HEK293T (cell line): ENCODE measurements around the gene PPFIA3.

Experiments used
- CTCF ChIA-PET: fragments of 350-600 bp; formaldehyde crosslinking; extraction: SDS; loops from one replicate; lab custom pipeline; 2021; ENCODE audit warnings: antibody characterized with exemption, inconsistent platforms; lab: Yijun Ruan, JAX
- POLR2A ChIA-PET: fragments of 350-600 bp; formaldehyde crosslinking; extraction: SDS; loops from one replicate; lab custom pipeline; 2020; ENCODE audit warnings: antibody characterized with exemption, inconsistent platforms; lab: Yijun Ruan, JAX
- DNase-seq: peaks from one replicate; pipeline ENCODE4 v3.0.0; 2012; ENCODE audit warnings: mixed read lengths; ENCODE audit errors: extremely low spot score
- ARNT ChIP-seq: fragments of 450-650 bp; IDR thresholded peaks from 2 replicates; pipeline ENCODE4 v1.6.1; 2017; ENCODE audit warnings: mild to moderate bottlenecking
- BHLHE40 ChIP-seq: fragments of 450-650 bp; IDR thresholded peaks from 2 replicates; pipeline ENCODE4 v1.6.1; 2016; ENCODE audit warnings: mild to moderate bottlenecking, moderate library complexity, borderline replicate concordance
- CTBP1 ChIP-seq: fragments of 450-650 bp; IDR thresholded peaks from 2 replicates; pipeline ENCODE4 v1.6.1; 2016; ENCODE audit warnings: borderline replicate concordance
- ELF4 ChIP-seq: fragments of 450-650 bp; IDR thresholded peaks from 2 replicates; pipeline ENCODE4 v1.6.1; 2017; ENCODE audit warnings: antibody characterized with exemption
- FOXA1 ChIP-seq: fragments of 450-650 bp; IDR thresholded peaks from 2 replicates; pipeline ENCODE4 v1.6.1; 2016; ENCODE audit warnings: mild to moderate bottlenecking
- FOXK2 ChIP-seq: fragments of 450-650 bp; IDR thresholded peaks from 2 replicates; pipeline ENCODE4 v1.6.1; 2016; ENCODE audit warnings: mild to moderate bottlenecking
- FOXM1 ChIP-seq: fragments of 450-650 bp; IDR thresholded peaks from 2 replicates; pipeline ENCODE4 v1.6.1; 2017; ENCODE audit warnings: mild to moderate bottlenecking, borderline replicate concordance
- HDGF ChIP-seq: fragments of 450-650 bp; IDR thresholded peaks from 2 replicates; pipeline ENCODE4 v1.6.1; 2017; ENCODE audit warnings: antibody characterized with exemption, borderline replicate concordance
- L3MBTL2 ChIP-seq: fragments of 450-650 bp; conservative IDR thresholded peaks from 2 replicates; pipeline ENCODE4 v1.6.1; 2016; ENCODE audit warnings: mild to moderate bottlenecking
- LEF1 ChIP-seq: fragments of 450-650 bp; IDR thresholded peaks from 2 replicates; pipeline ENCODE4 v1.6.1; 2017; ENCODE audit warnings: mild to moderate bottlenecking, borderline replicate concordance
- NFRKB ChIP-seq: fragments of 450-650 bp; IDR thresholded peaks from 2 replicates; pipeline ENCODE4 v1.6.1; 2016; ENCODE audit warnings: mild to moderate bottlenecking, moderate library complexity
- PKNOX1 ChIP-seq: fragments of 450-650 bp; IDR thresholded peaks from 2 replicates; pipeline ENCODE4 v1.6.1; 2016
- SP1 ChIP-seq: fragments of 450-650 bp; IDR thresholded peaks from 2 replicates; pipeline ENCODE4 v1.6.1; 2017
- SUZ12 ChIP-seq: fragments of 450-650 bp; IDR thresholded peaks from 2 replicates; pipeline ENCODE4 v1.6.1; 2016; ENCODE audit warnings: mild to moderate bottlenecking
- TARDBP ChIP-seq: fragments of 450-650 bp; IDR thresholded peaks from 2 replicates; pipeline ENCODE4 v1.6.1; 2016
- ZNF384 ChIP-seq: fragments of 450-650 bp; IDR thresholded peaks from 2 replicates; pipeline ENCODE4 v1.6.1; 2016

The PPFIA3 gene

GRCh38 chr19:49101160-49101559 lies 18.2 kb upstream of the PPFIA3 start:
- TF ChIP-seq ZNF384 (no peak), HDGF (no peak), FOXM1 (no peak), ARNT (no peak), SP1 (no peak), PKNOX1 (no peak), L3MBTL2 (no peak), ELF4 (no peak), TARDBP (no peak), FOXK2 (no peak), SUZ12 (no peak), CTBP1 (no peak), LEF1 (no peak), FOXA1 (no peak)
- CTCF ChIA-PET, result no interaction called here
- DNase-seq, result no peak
- POLR2A ChIA-PET, result interaction anchor here (0.8 kb wide), 1 partner anchor 12 kb away, joined by 3 read pairs; no protein-coding TSS in a partner anchor

GRCh38 chr19:49102303-49102702 lies 17.0 kb upstream of the PPFIA3 start:
- POLR2A ChIA-PET, result no interaction called here
- CTCF ChIA-PET, result no interaction called here
- TF ChIP-seq FOXA1 (no peak), BHLHE40 (no peak), ARNT (no peak), PKNOX1 (no peak), HDGF (no peak), SUZ12 (no peak), ZNF384 (no peak), ELF4 (no peak), TARDBP (no peak), FOXM1 (no peak)
- DNase-seq, result no peak

DNA sequence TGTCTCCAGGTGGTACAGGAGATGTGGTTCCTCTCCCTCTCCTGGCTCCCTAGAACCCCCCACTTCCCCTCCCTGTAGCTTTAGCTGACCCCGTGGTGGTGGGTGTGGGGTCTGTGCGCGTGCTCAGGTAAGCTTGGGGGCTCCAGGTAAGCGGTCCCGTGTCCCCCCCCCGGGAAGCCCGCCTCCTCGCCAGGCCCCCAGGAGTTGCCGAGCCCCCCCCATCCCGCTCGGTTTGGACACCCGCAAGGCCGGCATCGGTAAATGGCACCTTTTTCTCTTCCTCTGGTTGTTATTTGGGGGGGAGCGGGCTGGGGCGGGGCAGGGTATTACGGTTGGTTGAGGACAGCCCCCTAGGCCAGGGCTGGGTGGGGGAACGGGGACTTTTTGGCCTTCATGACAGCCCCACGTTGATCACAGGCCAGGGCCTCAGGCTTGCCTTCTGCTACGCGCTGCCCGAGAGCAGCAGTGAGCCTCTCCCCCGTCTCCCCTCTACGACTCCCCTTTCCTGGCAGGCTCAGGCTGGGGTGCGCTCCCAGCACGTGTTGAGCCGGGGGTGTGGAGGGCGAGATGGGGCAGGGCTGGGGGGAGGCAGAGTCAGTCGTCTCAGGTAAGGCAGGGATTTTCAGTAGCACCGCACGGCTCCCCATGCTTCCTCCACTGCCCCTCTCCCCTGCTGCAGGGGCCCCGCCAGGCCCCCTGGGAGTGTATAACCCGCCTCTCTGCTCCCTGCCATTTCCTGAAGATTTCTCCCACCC lies 15.8 kb upstream of the PPFIA3 start:
- TF ChIP-seq SUZ12 (no peak), HDGF (no peak), LEF1 (no peak), FOXM1 (no peak), L3MBTL2 (no peak), ELF4 (no peak), BHLHE40 (no peak), ARNT (no peak), SP1 (no peak), PKNOX1 (no peak), TARDBP (no peak), FOXK2 (no peak), NFRKB (no peak), FOXA1 (no peak), CTBP1 (no peak), ZNF384 (no peak)

GRCh38 chr19:49104229-49104864 lies 15.0 kb upstream of the PPFIA3 start:
- TF ChIP-seq FOXK2 (no peak), ARNT (no peak), CTBP1 (no peak), SUZ12 (no peak), ZNF384 (no peak)
- POLR2A ChIA-PET, result interaction anchor here (1.5 kb wide), 1 partner anchor 10 kb away, joined by 7 read pairs; the partner anchor contains the start of gene LIN7B
- no peak for DNase-seq
- CTCF ChIA-PET, result no interaction called here

More for the DNA sequence above, 15.8 kb upstream of the PPFIA3 start:
- ChIA-PET POLR2A (no interaction called here), CTCF (interaction anchor here (0.8 kb wide), 1 partner anchor 43 kb away, joined by 4 read pairs; no protein-coding TSS in a partner anchor)
- DNase-seq, result no peak

- POLR2A ChIA-PET, result interaction anchor here (0.8 to 1.0 kb wide), 2 partner anchors 8 to 12 kb away, joined by 3 to 5 read pairs; no protein-coding TSS in a partner anchor
- DNase-seq, result no peak
These were observed 12.7 kb upstream of the PPFIA3 start for GRCh38 chr19:49106648-49107135.

More at GRCh38 chr19:49106648-49107135, 12.7 kb upstream of the PPFIA3 start:
- CTCF ChIA-PET, result interaction anchor here (0.6 to 2.1 kb wide), 4 partner anchors 10 to 92 kb away, joined by 3 to 20 read pairs (median 5); no protein-coding TSS in a partner anchor
- no peak for TF ChIP-seq L3MBTL2
- no peak for TF ChIP-seq CTBP1
- no peak for TF ChIP-seq SP1
- TF ChIP-seq ELF4, result no peak
- no peak for TF ChIP-seq FOXA1
- no peak for TF ChIP-seq NFRKB
- no peak for TF ChIP-seq ARNT
- no peak for TF ChIP-seq BHLHE40
- no peak for TF ChIP-seq FOXM1
- no peak for TF ChIP-seq TARDBP
- no peak for TF ChIP-seq ZNF384
- TF ChIP-seq PKNOX1, result no peak
- no peak for TF ChIP-seq FOXK2
- no peak for TF ChIP-seq SUZ12
- no peak for TF ChIP-seq HDGF
- no peak for TF ChIP-seq LEF1
